Esophagus muscularis mucosa (tissue), 4 donors: ENCODE measurements around the gene CCDC47. TPM values are rescaled to one million over a fixed set of nuclear protein-coding genes. Genes with fewer than 3 reads are reported as not detected.

ENCODE experiments used
- DNase-seq: peaks from one replicate; pipeline ENCODE4 v3.0.0-alpha.2; 2017; ENCODE audit errors: extremely low spot score
- H3K27ac ChIP-seq, 4 donors: fragments of 200-600 bp; sonication (generic); replicated peaks in 1 of 4; 1 replicate in 3 of 4; 2 replicates in 1 of 4; pipeline ENCODE4 v1.5.1; 2016 to 2019; ENCODE audit warnings: mild to moderate bottlenecking in 1 of 4
- H3K27me3 ChIP-seq, 4 donors: fragments of 200-600 bp; sonication (generic); one replicate each; pipeline versions ENCODE4 v1.5.1 to v1.6.0; 2016 to 2019
- H3K36me3 ChIP-seq, 4 donors: fragments of 200-600 bp; sonication (generic); one replicate each; pipeline ENCODE4 v1.5.1; 2016 to 2019
- H3K4me1 ChIP-seq, 4 donors: fragments of 200-600 bp; sonication (generic); one replicate each; pipeline ENCODE4 v1.5.1; 2016 to 2019
- H3K4me3 ChIP-seq, 4 donors: fragments of 200-600 bp; sonication (generic); 1 replicate in 2 of 4; 2 replicates in 2 of 4; pipeline ENCODE4 v1.5.1; 2016 to 2019; ENCODE audit warnings: mild to moderate bottlenecking in 4 of 4, moderate library complexity in 1 of 4
- H3K9me3 ChIP-seq, 4 donors: fragments of 200-600 bp; sonication (generic); 1 replicate in 3 of 4; 2 replicates in 1 of 4; pipeline ENCODE4 v1.5.1; 2016 to 2019
- EP300 ChIP-seq: sonication (generic); formaldehyde crosslinking; IDR thresholded peaks from one replicate; pipeline ENCODE4 v1.6.1; 2017; ENCODE audit warnings: antibody characterized with exemption
- POLR2A ChIP-seq: fragments of 450-650 bp; IDR thresholded peaks from one replicate; pipeline ENCODE4 v1.6.1; 2017; ENCODE audit warnings: antibody characterized with exemption, moderate library complexity, mild to moderate bottlenecking, low read depth
- POLR2AphosphoS5 ChIP-seq, 2 donors: sonication (generic); formaldehyde crosslinking; IDR thresholded peaks; one replicate each; pipeline ENCODE4 v1.6.1; 2017; ENCODE audit warnings: antibody characterized with exemption in 2 of 2
- WGBS: methylation state at CpG from one replicate; pipeline ENCODE4 v1.1.5; 2018; 5-methylcytosine and 5-hydroxymethylcytosine counted together
- intact Hi-C: fragments of 100-400 bp; cut with DNase I; formaldehyde crosslinking; loops from one replicate; pipeline ENCODE4 v1.15.1; 2023
- total RNA-seq, 4 donors: library from RNA; depleted of rRNA; stranded (reverse); fragments of >200 nt; gene quantifications; one replicate each; pipeline versions ENCODE4 v1.1.0 to v1.2.1, GENCODE V29; 2016
- TF ChIP-seq, protein P1 (sequence below), 3 experiments: fragments of 200-600 bp in 2 of 3; fragments of 450-650 bp in 1 of 3; sonication (generic) in 2 of 3; IDR thresholded peaks; one replicate each; pipeline ENCODE4 v1.5.1; 2017 to 2019; ENCODE audit warnings: antibody characterized with exemption in 3 of 3, mild to moderate bottlenecking in 2 of 3, moderate library complexity in 1 of 3

Gene CCDC47
- total RNA-seq, 4 donors from 2014 or later = 47.3 to 60.7 (median 56.2) TPM

DNA sequence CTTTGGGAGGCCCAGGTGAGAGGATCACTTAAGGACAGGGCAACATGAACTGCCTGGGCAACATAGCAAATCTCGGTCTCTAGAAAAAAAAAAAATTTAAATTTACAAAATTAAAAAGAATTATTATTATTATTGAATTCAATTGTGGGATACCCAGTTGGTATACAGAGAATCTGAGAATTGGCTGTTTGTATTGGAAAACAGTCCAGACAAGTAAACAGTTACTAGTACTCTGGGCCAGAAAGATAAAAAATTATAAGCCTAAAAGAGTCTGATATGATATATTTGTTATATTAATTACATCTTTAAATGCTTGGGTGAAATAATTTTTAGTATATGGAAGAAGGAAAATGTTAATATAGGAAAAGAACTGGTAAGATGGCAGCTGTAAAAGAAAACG is 15.0 kb downstream of the CCDC47 start:
- WGBS = 94% methylated on average over 2 of the region's 2 CpGs
- Histone ChIP-seq H3K36me3 (peaks cover 44 to 98% (median 85%) of the 10 kb centered on the region in 4 donors), H3K27me3 (no peaks in the 10 kb centered on the region), H3K27ac (no peak overlapping the region), H3K4me1 (no peaks in the 10 kb centered on the region), H3K4me3 (no peak overlapping the region), H3K9me3 (no peaks in the 10 kb centered on the region)
- no peak for DNase-seq
- TF ChIP-seq POLR2A (no peak), POLR2AphosphoS5 (IDR thresholded peaks at IDR 0.05) (no peak), EP300 (no peak)
- TF ChIP-seq, protein P1, sequence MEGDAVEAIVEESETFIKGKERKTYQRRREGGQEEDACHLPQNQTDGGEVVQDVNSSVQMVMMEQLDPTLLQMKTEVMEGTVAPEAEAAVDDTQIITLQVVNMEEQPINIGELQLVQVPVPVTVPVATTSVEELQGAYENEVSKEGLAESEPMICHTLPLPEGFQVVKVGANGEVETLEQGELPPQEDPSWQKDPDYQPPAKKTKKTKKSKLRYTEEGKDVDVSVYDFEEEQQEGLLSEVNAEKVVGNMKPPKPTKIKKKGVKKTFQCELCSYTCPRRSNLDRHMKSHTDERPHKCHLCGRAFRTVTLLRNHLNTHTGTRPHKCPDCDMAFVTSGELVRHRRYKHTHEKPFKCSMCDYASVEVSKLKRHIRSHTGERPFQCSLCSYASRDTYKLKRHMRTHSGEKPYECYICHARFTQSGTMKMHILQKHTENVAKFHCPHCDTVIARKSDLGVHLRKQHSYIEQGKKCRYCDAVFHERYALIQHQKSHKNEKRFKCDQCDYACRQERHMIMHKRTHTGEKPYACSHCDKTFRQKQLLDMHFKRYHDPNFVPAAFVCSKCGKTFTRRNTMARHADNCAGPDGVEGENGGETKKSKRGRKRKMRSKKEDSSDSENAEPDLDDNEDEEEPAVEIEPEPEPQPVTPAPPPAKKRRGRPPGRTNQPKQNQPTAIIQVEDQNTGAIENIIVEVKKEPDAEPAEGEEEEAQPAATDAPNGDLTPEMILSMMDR (IDR thresholded peaks at IDR 0.05) = no peak
- intact Hi-C loops = no loop called here

DNA sequence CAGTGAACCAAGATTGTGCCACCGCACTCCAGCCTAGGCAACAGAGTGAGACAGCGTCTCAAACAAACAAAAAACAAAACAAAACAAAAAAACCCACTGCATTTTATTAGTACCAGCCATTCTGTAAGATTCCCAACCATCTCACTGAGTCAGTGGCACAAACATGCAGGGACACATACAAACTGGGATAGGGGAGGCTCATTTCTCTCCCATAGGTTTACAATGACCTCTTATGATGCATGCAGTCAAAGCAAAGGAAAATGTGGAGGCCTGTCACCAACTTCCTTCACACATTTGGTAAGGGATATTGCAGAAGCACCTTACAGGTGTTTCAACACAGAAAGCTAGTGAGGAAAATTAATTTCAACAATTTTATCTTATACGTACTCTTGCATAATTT is 19.4 kb downstream of the CCDC47 start:
- intact Hi-C loops = no loop called here
- 89% methylated on average over 3 of the region's 3 CpGs for WGBS

DNA sequence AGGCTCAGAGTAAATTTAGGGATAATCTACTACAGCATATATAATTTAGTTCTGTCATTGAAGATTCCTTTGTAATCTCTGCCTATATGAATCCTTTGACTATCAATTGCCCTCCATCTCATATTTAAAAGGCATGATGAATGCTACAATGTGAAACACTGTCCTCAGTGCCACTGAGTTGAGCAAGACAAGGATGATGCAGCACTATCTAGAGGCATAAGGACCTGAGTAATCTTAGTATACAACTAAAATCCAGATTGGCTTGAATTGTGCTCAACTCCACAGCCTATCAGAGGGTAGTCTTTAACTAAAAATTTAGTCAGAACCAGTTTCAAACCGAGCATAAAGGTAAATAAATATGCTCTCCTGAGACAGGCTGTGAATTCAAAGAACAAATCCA is 20.2 kb downstream of the CCDC47 start:
- no peak overlapping the region for H3K27ac ChIP-seq
- no peaks in the 10 kb centered on the region for H3K27me3 ChIP-seq
- no peak for DNase-seq
- intact Hi-C loops = no loop called here
- no peaks in the 10 kb centered on the region for H3K9me3 ChIP-seq
- no peak overlapping the region for H3K4me3 ChIP-seq
- peaks cover 40 to 99% (median 91%) of the 10 kb centered on the region in 4 donors for H3K36me3 ChIP-seq
- no peaks in the 10 kb centered on the region for H3K4me1 ChIP-seq
- TF ChIP-seq POLR2AphosphoS5 (IDR thresholded peaks at IDR 0.05) (no peak), POLR2A (no peak), EP300 (no peak)
- TF ChIP-seq, protein P1 (IDR thresholded peaks at IDR 0.05) = no peak
- WGBS = 88% methylated on average over 1 of the region's 1 CpG

More for the DNA sequence above, 19.4 kb downstream of the CCDC47 start:
- Histone ChIP-seq H3K9me3 (no peaks in the 10 kb centered on the region), H3K4me3 (no peak overlapping the region), H3K27me3 (no peaks in the 10 kb centered on the region), H3K36me3 (peaks cover 40 to 98% (median 89%) of the 10 kb centered on the region in 4 donors), H3K27ac (no peak overlapping the region), H3K4me1 (no peaks in the 10 kb centered on the region)
- no peak for DNase-seq
- TF ChIP-seq EP300 (no peak), POLR2A (no peak), POLR2AphosphoS5 (IDR thresholded peaks at IDR 0.05) (no peak)
- TF ChIP-seq, protein P1 (IDR thresholded peaks at IDR 0.05) = no peak

DNA sequence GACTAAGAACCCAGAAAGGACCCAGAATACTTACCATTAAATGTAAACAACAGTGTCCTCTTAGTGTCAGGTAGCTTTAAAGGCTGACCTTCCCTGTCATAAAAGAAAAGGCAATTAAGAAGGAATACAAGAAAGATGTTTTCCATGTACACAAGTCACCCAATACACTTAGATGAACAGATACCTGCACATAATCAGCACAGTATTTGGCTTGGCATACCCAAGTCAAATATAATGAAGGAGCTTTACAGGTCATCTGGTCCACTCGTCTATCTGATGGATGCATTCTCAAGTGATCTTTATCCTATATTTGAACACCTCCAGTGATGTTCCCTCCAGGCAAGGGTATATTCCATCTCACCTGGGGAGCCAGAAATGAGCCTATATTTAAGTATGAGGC is 20.7 kb downstream of the CCDC47 start:
- no peaks in the 10 kb centered on the region for H3K4me1 ChIP-seq
- no peaks in the 10 kb centered on the region for H3K9me3 ChIP-seq
- WGBS = 84% methylated on average over 1 of the region's 1 CpG
- TF ChIP-seq POLR2A (no peak), EP300 (no peak), POLR2AphosphoS5 (IDR thresholded peaks at IDR 0.05) (no peak)
- TF ChIP-seq, protein P1 (IDR thresholded peaks at IDR 0.05) = no peak
- no peak overlapping the region for H3K27ac ChIP-seq
- no peak overlapping the region for H3K4me3 ChIP-seq
- peaks cover 40 to 99% (median 91%) of the 10 kb centered on the region in 4 donors for H3K36me3 ChIP-seq
- intact Hi-C loops = no loop called here
- no peak for DNase-seq
- H3K27me3 ChIP-seq = no peaks in the 10 kb centered on the region

DNA sequence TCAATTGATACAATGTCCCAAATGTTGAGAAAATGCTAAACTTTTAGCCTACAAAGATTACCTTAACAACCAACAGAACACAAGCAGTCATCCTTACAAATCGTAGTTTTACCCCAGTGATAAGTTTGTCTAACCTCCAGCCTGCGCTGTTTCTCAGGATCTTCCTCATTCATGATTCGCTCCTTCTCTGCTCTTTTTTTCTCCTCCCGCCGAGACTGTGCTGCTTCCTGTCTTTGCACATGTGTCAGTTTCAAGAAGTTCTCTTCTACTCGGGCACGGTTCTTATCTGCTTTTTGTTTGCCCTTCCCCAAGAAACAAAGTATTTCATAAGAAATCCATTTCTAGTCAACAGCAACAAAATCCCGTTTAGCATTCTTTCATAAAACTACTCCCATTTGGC is 21.6 kb downstream of the CCDC47 start:
- no peak for DNase-seq
- WGBS = 69% methylated on average over 8 of the region's 8 CpGs
- no peaks in the 10 kb centered on the region for H3K4me1 ChIP-seq
- H3K27ac ChIP-seq = no peak overlapping the region
- intact Hi-C loops = no loop called here
- TF ChIP-seq POLR2A (no peak), EP300 (no peak), POLR2AphosphoS5 (IDR thresholded peaks at IDR 0.05) (no peak)
- TF ChIP-seq, protein P1 (IDR thresholded peaks at IDR 0.05) = no peak
- peaks cover 42 to 100% (median 90%) of the 10 kb centered on the region in 4 donors for H3K36me3 ChIP-seq
- H3K4me3 ChIP-seq = no peak overlapping the region
- no peaks in the 10 kb centered on the region for H3K27me3 ChIP-seq
- no peaks in the 10 kb centered on the region for H3K9me3 ChIP-seq
